ENCODE measurements around the gene RPL15.

Gene RPL15

DNA sequence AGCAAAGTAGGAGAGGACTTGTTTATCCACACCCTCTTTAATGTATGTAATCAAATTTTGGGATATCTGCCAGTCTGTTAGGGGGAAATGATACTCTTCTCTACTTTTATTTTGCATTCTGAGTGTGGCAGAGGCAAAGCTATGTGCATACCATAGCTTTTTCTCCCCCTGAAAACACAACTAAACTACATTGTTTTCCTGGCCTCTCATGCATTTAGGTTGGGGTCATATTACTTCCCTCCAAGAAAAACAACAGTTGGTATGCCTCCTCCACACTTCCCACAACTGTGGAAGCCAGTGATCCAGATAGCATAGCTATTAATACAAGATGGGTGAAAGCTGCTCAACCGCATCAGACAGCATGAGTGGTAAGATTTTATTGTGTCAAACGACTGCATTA lies 6.9 kb downstream of the RPL15 start:
- DNase-seq (ENCODE audit: extremely low spot score, insufficient read length, low read depth), result no peak
- FAIRE-seq, result no peak

- FAIRE-seq (no peak), DNase-seq (ENCODE audit: extremely low spot score, insufficient read length, low read depth) (no peak)
These were observed 9.3 kb downstream of the RPL15 start for GRCh38 chr3:23926246-23926645.

DNA sequence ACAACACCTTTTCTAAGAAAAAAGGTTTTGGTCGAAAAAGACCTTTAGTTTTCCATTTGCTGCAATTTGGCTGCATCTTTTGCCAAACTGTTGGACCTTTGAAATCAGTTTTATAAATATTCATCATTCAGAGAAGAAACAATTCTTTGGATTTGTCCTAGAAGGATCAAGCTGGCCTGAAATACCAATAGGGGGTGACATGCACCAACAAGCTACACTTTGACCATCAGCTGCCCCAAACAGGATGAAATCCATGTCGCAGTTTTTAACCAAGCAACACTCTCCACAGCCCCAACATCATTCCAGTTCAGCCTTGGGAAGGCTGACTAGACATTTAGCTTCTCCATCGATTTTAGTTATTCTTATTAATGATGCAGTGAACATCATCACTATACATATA lies 9.8 kb downstream of the RPL15 start:
- no peak for FAIRE-seq
- DNase-seq (ENCODE audit: extremely low spot score, insufficient read length, low read depth), result no peak

- FAIRE-seq, result no peak
- DNase-seq (ENCODE audit: extremely low spot score, insufficient read length, low read depth), result no peak
These were observed 11.6 kb downstream of the RPL15 start for GRCh38 chr3:23928524-23928923.

DNA sequence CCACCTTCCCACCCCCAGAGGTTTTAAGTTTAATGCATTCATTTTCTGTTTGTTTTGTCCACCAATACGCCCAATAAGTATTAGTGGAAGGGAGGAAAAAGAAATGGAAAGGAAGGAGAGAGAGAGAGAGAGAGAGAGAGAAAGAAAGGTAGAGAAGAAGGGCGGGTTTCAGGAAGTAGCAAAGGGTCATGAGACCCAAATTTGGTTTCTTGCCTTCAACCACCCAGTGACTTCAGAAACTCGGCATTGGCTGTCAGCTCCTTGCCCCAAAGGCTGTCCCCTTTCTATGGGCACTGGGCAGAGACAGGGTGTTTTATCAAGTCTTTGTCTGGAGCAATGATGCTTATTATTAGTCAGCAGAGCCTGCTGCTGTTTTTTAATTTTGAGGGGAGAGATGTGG lies 14.7 kb downstream of the RPL15 start:
- no peak for FAIRE-seq
- DNase-seq (ENCODE audit: extremely low spot score, insufficient read length, low read depth), result no peak

DNA sequence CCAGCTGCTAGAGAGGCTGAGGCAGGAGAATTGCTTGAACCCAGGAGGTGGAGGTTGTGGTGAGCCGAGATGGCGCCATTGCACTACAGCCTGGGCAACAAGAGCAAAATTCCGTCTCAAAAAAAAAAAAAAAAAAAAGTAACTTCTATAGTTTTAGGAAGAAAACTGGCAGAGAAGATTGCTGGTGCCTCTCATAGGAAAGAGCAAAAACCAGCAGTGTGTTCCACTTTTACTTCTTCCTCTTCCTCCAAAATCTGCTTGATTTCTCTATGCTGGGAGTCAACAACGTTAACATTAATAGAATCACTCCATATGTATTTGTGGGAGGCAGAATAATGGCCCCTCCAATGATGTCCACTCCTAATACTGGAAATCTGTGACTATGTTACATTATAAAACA lies 15.6 kb downstream of the RPL15 start:
- DNase-seq (ENCODE audit: extremely low spot score, insufficient read length, low read depth) (no peak), FAIRE-seq (no peak)

GRCh38 chr3:23934253-23934652 lies 17.3 kb downstream of the RPL15 start:
- no peak for DNase-seq (ENCODE audit: extremely low spot score, insufficient read length, low read depth)
- FAIRE-seq, result no peak

- no peak for FAIRE-seq
- no peak for DNase-seq (ENCODE audit: extremely low spot score, insufficient read length, low read depth)
These were observed 20.4 kb downstream of the RPL15 start for GRCh38 chr3:23937296-23937695.

DNA sequence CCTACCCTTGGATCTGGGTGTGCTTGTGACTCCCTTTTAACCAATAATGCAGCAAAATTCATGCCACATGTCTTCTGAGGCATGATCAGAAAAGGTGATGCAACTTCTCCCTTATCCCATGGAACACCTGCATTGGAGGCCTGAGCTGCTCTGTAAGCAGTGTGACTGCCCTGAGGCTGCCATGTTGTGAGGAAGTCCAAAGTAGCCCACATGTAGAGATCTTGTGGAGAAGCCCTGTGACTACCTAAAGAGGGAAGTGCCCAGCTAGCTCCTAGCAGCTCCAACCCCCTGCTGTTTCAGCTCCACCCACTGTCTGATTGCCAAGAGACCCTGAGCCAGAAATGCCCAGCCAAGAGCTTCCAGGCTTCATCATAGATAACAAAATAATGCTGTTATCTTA lies 21.8 kb downstream of the RPL15 start:
- no peak for FAIRE-seq
- DNase-seq (ENCODE audit: extremely low spot score, insufficient read length, low read depth), result no peak

DNA sequence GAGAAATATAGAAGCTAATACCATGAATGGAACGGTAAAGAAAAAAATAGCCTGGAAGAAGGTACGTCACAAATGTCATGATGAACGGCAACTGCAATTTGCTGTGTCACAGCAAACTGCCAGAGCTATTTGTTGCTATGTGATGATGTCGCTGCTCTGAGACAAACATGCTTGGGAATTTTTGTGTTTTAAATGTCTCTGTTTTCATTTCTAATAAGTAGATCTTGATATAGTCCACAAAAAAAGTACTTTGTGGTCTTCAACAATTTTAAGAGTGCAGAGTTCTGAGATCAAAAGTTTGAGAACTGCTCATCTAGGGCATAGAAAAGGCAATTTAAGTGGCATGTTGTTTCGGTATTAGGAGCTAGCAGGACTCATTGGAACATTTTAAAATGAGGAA lies 23.8 kb downstream of the RPL15 start:
- FAIRE-seq, result no peak
- DNase-seq (ENCODE audit: extremely low spot score, insufficient read length, low read depth), result no peak

DNA sequence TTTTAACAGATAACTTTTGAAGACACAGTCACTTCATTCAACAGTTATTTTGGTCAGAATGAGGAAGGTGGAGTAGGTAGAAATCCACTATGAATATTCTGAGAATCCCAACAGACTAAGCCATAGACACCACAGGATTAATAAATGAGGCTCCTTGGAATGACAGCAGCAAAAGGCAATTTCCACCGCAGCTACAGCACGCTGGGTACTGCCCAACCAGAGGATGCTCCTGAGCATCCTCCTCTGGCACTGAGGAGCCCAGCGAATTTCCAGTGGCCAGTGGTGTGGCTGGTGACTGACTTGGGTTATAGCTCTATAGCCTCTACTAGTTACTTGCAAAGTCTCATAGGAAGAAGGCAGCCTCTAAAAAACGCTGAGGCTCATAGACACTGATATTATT lies 24.5 kb downstream of the RPL15 start:
- FAIRE-seq (no peak), DNase-seq (ENCODE audit: extremely low spot score, insufficient read length, low read depth) (no peak)

DNA sequence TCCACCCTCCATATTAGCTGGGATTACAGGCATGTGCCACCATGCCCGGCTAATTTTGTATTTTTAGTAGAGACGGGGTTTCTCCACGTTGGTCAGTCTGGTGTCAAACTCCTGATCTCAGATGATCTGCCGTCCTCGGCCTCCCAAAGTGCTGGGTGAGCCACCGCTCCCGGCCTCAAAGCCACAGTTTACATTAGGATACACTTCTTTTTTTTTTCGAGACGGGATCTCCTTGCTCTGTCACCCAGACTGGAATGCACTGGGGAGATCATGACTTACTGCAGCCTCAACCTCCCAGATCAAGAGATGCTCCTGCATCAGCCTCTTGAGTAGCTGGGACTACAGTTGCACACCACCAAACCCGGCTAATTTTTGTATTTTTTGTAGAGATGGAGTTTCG lies 25.6 kb downstream of the RPL15 start:
- FAIRE-seq (no peak), DNase-seq (ENCODE audit: extremely low spot score, insufficient read length, low read depth) (no peak)

DNA sequence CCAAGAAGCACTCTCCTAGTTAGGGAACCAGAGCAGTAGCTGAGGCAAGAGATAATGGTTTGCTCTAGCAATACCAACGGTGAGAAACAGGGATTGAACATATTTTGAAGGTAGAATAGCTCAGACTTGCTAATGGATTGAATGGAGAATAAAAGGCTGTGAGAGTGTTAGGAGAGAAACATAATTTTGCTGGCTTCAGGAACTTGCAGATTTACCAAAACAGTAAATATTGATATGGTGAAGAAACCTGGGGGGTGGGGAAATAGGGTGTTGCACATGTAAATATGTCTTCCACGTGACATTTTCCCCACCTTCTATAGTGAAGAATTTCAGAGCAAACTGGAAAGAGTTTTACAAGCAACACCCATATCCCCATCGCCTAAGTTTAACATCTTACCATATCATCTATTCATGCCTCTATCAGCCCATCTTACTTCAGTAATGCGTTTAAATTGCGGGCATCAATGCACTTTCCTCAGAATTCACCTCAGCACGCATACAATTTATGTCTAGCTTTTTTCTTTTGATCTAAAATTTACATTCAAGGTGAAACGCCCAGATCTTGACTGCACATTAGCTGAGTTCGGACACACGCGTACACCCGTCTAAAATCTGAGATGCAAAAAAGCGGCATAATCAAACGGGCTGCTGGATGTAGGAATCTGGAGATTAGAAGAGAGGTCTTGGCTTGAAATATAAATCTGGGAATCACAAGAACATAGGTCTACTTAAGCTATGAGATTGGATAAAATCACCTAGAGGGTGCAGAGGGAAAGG lies 27.3 kb downstream of the RPL15 start:
- peak; percentile 9 for FAIRE-seq
- no peak for DNase-seq (ENCODE audit: extremely low spot score, insufficient read length, low read depth)

GRCh38 chr3:23944861-23945662 lies 28.1 kb downstream of the RPL15 start, which contains the start of gene NR1D2:
Gene NR1D2 (plus strand): TSS chr3:23945286. CDS start chr3:23945579, 293 bp downstream.
- FAIRE-seq (peak; percentile 52), DNase-seq (ENCODE audit: extremely low spot score, insufficient read length, low read depth) (peak; percentile 70)

- FAIRE-seq, result no peak
- no peak for DNase-seq (ENCODE audit: extremely low spot score, insufficient read length, low read depth)
These were observed 28.7 kb downstream of the RPL15 start for GRCh38 chr3:23945663-23945912.

DNA sequence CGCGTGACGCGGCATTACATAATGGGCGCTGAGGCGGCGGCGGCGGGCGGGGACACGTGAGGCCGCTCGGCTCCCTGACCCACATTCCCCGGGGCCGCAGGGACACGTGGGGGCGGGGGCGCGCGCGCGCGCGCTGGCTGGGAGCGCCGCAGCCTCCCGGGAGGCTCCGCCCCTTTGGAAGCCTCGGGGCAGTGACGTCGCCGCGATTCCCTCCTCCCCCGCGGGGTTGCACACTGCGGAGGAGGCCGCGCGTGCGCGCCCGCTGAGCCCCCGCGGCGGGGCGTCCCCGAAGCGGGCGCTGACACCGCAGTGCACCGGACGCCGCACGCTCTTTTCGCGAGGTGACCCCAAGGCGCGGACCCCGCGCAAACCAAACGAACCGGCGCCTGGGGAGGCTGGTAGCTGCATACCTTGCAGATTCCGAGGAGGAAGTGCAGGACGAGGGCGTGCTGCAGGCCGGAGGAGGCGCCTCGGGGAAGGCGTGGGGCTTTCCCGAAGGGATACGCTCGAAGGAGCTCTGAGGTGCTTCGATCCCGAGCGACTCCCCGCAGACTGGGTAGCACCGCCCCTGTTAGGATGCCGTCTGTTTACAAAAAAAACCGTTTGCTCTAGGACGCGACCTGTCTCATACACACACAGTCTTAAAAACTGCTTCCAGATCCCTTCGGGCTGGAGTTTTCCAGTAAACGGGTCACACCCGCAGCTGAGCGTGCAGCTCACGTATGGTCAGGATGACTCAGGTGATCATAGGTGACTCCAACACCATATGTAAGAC lies 29.2 kb downstream of the RPL15 start:
- peak; percentile 94 for FAIRE-seq
- DNase-seq (ENCODE audit: extremely low spot score, insufficient read length, low read depth), result peak; percentile 91

- DNase-seq (ENCODE audit: extremely low spot score, insufficient read length, low read depth) (no peak), FAIRE-seq (no peak)
These were observed 31.8 kb downstream of the RPL15 start for GRCh38 chr3:23948761-23949160.

GRCh38 chr3:23949784-23950183 lies 32.9 kb downstream of the RPL15 start:
- DNase-seq (ENCODE audit: extremely low spot score, insufficient read length, low read depth) (no peak), FAIRE-seq (peak; percentile 81)

DNA sequence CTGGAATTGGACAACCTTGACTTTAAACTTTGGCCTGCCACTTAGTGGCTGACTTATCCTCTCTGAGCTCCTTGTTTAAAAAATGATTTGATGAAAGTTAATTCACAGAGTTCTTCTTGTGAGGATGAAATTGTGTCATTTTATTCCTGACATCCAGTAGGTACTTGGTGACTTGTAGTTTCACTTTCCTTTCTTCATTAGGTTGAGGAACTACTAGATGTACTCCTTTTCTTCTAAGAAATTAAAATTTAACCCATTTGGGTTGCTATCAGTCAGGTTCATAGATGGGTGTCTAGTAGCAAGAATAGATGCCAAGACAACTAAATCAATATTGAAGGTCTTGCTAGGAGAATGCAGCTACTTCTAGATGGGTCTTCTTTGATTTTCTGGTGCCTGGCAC lies 33.4 kb downstream of the RPL15 start:
- no peak for FAIRE-seq
- DNase-seq (ENCODE audit: extremely low spot score, insufficient read length, low read depth), result no peak

DNA sequence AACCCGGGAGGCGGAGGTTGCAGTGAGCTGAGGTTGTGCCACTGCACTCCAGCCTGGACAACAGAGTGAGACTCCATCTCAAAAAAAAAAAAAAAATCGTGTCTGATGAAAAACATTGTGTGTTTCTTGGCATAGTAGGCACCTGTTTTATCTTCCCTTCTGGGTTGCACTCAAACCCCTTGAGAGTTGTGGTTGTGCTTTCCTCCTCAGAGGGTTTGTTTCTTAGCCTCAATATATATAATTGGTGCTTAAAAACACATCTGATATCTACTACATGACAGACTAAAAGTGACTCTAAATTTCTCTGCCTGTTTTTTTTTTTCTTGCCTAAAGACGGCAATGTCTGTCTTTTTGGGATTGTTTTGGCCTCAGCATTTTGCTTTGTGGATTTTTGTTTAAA lies 35.7 kb downstream of the RPL15 start:
- DNase-seq (ENCODE audit: extremely low spot score, insufficient read length, low read depth), result no peak
- FAIRE-seq, result peak; percentile 79

GRCh38 chr3:23953523-23953922 lies 36.6 kb downstream of the RPL15 start:
- DNase-seq (ENCODE audit: extremely low spot score, insufficient read length, low read depth) (no peak), FAIRE-seq (peak; percentile 5)
